Skeletal muscle cell (primary cell): Measurements from ENCODE around the gene SEMA5A.

Source experiments
- DNase-seq: peaks from one replicate; pipeline ENCODE4 v3.0.0-alpha.2; 2010; ENCODE audit warnings: low read depth
- H3K4me3 ChIP-seq: 2 replicates; pipeline ENCODE4 v1.5.1; 2011; ENCODE audit warnings: low read depth, mild to moderate bottlenecking, control low read depth, low read length, moderate library complexity

SEMA5A gene

GRCh38 chr5:9069650-9070049 is 476.2 kb downstream of the SEMA5A start:
- no peak overlapping the region for H3K4me3 ChIP-seq
- DNase-seq = peak; percentile 19

GRCh38 chr5:9067154-9067553 is 478.7 kb downstream of the SEMA5A start:
- no peak for DNase-seq
- no peak overlapping the region for H3K4me3 ChIP-seq

GRCh38 chr5:9066349-9066748 is 479.5 kb downstream of the SEMA5A start:
- no peak overlapping the region for H3K4me3 ChIP-seq
- DNase-seq = no peak

DNA sequence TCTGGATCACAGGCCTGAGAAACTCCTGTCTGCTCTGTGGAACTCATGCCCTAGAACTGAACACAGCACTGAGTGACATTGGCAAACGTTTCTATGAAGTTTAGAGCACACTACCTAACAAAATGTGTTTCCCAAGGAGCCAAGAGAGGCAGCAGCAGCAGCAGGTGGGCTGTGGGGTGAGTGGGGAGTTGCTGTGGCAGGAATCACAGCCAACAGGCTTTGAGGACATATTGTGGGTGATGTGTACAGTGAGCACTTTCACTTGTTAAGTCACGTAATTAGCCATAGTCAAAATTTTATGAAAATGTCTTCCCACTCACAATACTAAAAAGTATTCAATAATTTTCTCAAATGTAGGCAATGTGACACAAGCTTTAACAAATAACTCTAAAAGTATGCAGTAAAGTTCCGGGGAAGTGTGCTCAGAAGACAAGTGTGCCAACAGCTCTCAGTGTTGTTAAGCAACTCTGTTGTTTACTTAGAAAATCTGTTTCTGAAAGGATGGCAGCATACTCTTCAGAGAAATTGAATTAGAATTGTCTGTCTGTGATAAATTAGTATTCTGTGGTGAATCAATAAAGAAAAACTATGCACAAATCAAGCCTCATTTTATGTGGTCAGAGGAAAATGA is 482.1 kb downstream of the SEMA5A start:
- H3K4me3 ChIP-seq = no peak overlapping the region
- DNase-seq = no peak

DNA sequence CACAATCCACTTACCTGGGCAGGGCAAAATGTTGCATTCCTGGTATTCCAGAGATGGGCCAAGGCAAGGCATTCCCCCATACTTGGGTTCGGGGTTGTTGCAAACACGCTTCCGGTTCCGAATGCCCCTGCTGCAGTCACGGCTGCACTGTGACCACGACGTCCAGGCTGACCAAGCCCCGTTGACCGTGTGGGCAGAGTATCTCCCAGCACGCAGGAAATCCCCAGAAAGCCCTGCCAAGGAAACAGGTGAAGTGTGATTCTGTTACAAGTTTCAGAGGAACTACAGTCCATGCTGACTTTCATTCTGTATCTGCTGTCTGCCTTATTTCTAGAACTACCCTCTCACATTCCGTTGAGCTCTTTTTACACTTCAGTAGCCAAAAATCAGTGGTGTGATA is 483.0 kb downstream of the SEMA5A start:
- no peak for DNase-seq

DNA sequence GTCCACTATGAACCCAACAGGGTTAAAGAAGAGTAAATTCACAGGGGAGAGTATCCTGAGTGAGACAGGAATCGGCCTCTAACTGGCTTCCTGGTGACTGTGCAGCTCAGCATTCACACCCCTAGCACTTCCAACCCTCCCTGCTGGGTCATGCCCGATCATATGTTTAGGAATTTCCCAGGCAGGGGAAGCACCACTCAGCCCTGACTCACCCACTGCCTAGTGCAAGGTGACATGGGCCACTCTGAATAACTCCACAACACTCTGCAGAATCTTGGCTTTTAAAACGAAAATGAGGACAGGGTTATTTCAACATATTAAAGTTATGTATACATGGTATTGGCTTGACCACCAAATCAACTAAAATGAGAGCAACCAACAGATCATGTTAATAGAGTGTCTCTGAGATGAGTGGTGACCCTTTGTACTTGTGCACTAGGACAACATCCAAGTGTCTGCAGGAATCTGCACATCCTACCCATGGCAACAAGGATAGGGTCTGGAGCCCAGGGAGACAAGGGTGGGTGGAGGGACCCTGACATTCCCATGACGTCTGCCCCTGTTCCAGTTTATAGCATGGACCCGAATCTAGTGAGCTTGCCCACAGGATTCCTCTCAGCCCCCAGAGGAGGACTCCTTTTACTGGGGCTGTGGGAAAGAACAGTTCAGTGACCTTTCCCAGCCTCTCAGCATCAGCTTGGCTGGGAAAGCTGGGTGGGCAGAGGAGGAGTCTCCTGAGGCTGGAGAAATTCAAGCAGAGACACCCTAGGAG is 485.8 kb downstream of the SEMA5A start:
- no peak overlapping the region for H3K4me3 ChIP-seq
- DNase-seq = peak; percentile 95

More for the DNA sequence above, 483.0 kb downstream of the SEMA5A start:
- no peak overlapping the region for H3K4me3 ChIP-seq

GRCh38 chr5:9058666-9059065 is 487.2 kb downstream of the SEMA5A start:
- DNase-seq = peak; percentile 40
- H3K4me3 ChIP-seq = no peak overlapping the region

- H3K4me3 ChIP-seq = no peak overlapping the region
- no peak for DNase-seq
Measured at GRCh38 chr5:9058161-9058560, 487.7 kb downstream of the SEMA5A start.

- H3K4me3 ChIP-seq = no peak overlapping the region
- no peak for DNase-seq
Measured at GRCh38 chr5:9057406-9058000, 488.4 kb downstream of the SEMA5A start.

DNA sequence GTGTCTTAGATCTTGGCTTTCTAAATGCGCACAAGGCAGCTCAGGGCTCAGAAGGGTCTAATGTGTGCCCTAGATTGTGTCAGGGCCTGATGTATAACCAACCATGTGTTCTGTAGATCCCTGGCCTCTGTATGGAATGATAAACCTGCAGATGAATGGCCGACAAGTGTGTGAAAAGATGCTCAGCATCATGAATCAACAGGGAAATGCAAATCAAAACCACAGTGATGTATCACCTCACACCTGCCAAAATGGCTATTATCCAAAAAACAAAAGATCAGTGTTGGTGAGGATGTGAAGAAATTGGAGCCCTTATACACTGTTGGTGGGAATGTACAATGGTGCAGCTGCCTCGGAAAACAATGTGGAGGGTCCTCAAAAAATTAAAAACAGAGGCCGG is 489.8 kb downstream of the SEMA5A start:
- no peak for DNase-seq
- H3K4me3 ChIP-seq = no peak overlapping the region

- no peak overlapping the region for H3K4me3 ChIP-seq
- no peak for DNase-seq
Measured at GRCh38 chr5:9054821-9055589, 490.9 kb downstream of the SEMA5A start.

GRCh38 chr5:9054322-9054721 is 491.6 kb downstream of the SEMA5A start:
- H3K4me3 ChIP-seq = no peak overlapping the region
- DNase-seq = no peak

DNA sequence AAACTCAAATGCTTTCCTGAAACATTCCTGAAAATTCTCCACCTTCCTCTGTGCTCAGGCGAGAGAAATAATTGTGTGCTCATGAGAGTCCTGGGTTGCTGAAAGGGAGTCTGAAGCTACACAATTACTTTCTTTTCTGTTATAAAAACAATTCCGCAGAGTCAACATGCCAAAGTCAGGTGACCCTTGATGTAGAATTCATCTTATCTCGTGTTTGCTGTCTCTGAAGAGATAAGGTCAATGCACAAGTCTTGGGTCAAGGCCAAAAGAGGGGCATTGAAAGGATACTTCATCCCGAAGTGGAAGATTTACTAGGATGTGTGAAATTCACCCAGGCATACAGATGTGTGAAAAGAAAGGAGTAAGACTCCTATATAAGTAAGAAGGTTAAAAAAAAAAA is 493.5 kb downstream of the SEMA5A start:
- no peak overlapping the region for H3K4me3 ChIP-seq
- DNase-seq = no peak

- no peak overlapping the region for H3K4me3 ChIP-seq
- no peak for DNase-seq
Measured at GRCh38 chr5:9051779-9052178, 494.1 kb downstream of the SEMA5A start.

GRCh38 chr5:9047932-9048331 is 497.9 kb downstream of the SEMA5A start:
- no peak overlapping the region for H3K4me3 ChIP-seq
- no peak for DNase-seq

DNA sequence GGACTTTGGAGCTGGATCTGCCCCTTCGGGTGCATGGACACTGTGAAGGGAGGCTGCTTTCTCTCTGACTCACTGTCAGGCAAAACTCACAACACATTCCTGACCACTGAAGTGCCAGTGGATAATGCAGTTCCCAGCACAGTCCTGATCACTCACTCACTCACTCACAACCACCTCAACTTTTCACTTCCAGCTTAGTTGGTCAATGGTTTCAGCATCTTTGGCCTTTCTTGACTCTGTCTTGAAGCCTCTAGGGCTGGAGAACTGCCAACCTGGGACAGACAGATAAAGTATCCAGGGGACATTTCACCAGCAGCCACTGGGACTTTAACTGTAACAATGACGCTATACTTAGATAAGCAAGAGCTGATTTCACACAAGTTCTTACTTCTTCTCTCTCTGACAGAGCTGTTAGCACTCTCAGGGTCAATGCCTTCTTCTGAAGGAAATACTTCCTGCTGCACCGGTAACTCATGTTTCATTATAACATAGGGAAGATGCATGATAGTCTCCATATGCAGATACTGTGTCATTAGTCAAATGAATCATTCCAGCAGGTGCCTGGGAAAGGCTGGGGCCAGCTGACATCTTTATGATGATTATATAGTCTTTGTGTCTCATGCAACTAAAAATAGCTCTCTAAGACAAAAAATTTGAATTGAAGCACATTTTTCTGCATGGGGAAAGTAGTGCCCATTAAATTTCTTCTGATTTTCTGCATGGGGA is 499.0 kb downstream of the SEMA5A start:
- no peak overlapping the region for H3K4me3 ChIP-seq
- DNase-seq = peak; percentile 83

DNA sequence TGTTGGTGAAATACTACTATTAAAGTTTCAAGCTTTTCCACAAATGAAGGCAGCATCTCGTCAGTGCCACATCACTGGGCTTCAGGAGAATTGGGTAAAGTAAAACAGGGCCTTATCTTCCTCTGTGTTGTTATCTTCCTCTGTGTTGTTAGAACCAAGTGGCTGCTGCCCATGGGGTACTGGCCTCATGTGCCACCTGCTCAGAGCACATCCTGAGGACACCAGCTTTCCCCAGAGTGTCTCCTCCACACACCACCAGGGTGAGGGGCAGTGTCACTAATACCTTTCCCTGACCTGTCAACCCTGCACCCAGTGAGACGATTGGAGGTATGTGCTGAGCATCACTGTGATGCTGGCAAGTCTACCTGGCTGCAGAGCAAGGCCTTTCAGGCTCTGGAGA is 499.9 kb downstream of the SEMA5A start:
- no peak overlapping the region for H3K4me3 ChIP-seq
- DNase-seq = no peak

DNA sequence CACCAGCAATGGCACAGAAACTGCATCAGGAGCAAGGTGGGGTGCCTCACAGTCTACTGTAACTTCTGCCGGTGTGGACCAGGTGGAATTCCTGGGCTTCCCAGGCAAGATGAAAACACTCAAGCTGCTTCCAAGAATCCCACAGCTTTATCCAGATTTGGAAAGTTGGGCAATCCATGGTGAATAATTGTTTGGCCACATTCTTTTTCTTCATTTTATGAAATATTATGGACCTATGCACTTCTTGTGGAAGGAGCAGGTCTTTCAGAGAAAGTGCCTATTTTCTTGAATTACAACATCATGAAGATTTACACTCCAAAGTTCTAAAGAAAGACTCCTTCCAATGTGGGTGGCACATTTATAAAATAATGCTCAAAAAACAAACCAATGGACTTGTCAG is 503.6 kb downstream of the SEMA5A start:
- H3K4me3 ChIP-seq = no peak overlapping the region

DNA sequence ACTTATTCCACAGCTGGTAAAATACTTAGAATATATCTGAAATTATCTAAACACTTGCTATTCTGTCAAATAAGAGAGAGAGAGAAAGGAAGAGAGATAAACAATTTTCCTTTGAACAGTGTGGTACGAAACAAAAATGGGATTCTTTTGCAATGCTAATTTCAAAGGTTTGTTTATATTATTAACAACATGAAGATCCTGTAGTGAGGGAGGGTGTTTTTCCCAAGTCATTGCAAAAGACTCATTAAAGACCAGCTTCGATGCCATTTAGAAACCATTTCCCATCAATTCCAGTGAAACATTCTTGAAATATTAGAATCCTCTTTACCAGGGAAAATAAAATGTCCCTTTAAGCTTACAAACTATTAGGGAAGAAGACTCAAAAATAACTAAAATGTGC is 505.4 kb downstream of the SEMA5A start:
- DNase-seq = no peak
- no peak overlapping the region for H3K4me3 ChIP-seq

More for the DNA sequence above, 503.6 kb downstream of the SEMA5A start:
- DNase-seq = no peak
